ENCODE results near the gene TM4SF20. TPM values are rescaled to one million over a fixed set of nuclear protein-coding genes. Genes with fewer than 3 reads are reported as not detected.

The TM4SF20 gene
- total RNA-seq, 1 experiment from 2014 or later = not detected

GRCh38 chr2:227414846-227415245, 35.7 kb upstream of the TM4SF20 start:
- no peak overlapping the region for H3K4me3 ChIP-seq (ENCODE audit: low read depth, low read length, poor library complexity, severe bottlenecking)
- peak overlapping the region; percentile 65 for H3K27ac ChIP-seq (ENCODE audit: low read depth, low read length, poor library complexity, severe bottlenecking)
- H3K4me1 ChIP-seq (ENCODE audit: insufficient read depth, low read length, poor library complexity, severe bottlenecking) = peaks cover 42% of the 10 kb centered on the region
- no peak for DNase-seq (ENCODE audit: low spot score)
- H3K36me3 ChIP-seq (ENCODE audit: insufficient read depth, low read length, poor library complexity, severe bottlenecking) = no peaks in the 10 kb centered on the region
- no peak for TF ChIP-seq EZH2 (IDR thresholded peaks at IDR 0.05; ENCODE audit: borderline replicate concordance, low read depth, low read length, poor library complexity, severe bottlenecking)
- TF ChIP-seq CTCF (conservative IDR thresholded peaks at IDR 0.05; ENCODE audit: low read depth, low read length) = no peak
- H3K27me3 ChIP-seq (replicated peaks; ENCODE audit: insufficient read depth, low read depth, low read length, poor library complexity) = no peaks in the 10 kb centered on the region
- intact Hi-C loops (cut with micrococcal nuclease; ENCODE audit: unreplicated experiment) = no loop called here
- TSS peak; percentile 90 for BruUV-seq (replicated peaks)
- POLR2A ChIA-PET (ENCODE audit: low non-redundant PET) = interaction anchor here (0.9 kb wide), 1 partner anchor 19 kb away, joined by 19 read pairs; no protein-coding TSS in a partner anchor
- H3K9me3 ChIP-seq (ENCODE audit: low read depth, low read length, poor library complexity, severe bottlenecking) = no peaks in the 10 kb centered on the region
- CTCF ChIA-PET = interaction anchor here (1.0 to 2.0 kb wide), 2 partner anchors 9 to 352 kb away, joined by 3 to 8 read pairs; no protein-coding TSS in a partner anchor

GRCh38 chr2:227413371-227413770, 34.3 kb upstream of the TM4SF20 start:
- POLR2A ChIA-PET (ENCODE audit: low non-redundant PET) = interaction anchor here (0.7 kb wide), 1 partner anchor 81 kb away, joined by 3 read pairs; no protein-coding TSS in a partner anchor

GRCh38 chr2:227412877-227413276, 33.8 kb upstream of the TM4SF20 start:
- no peak overlapping the region for H3K27ac ChIP-seq (ENCODE audit: low read depth, low read length, poor library complexity, severe bottlenecking)
- no peak overlapping the region for H3K4me3 ChIP-seq (ENCODE audit: low read depth, low read length, poor library complexity, severe bottlenecking)
- H3K9me3 ChIP-seq (ENCODE audit: low read depth, low read length, poor library complexity, severe bottlenecking) = no peaks in the 10 kb centered on the region
- H3K27me3 ChIP-seq (replicated peaks; ENCODE audit: insufficient read depth, low read depth, low read length, poor library complexity) = no peaks in the 10 kb centered on the region
- no TSS peak for BruUV-seq (replicated peaks)
- intact Hi-C loops (cut with micrococcal nuclease; ENCODE audit: unreplicated experiment) = no loop called here
- CTCF ChIA-PET = no interaction called here
- no peak for TF ChIP-seq EZH2 (IDR thresholded peaks at IDR 0.05; ENCODE audit: borderline replicate concordance, low read depth, low read length, poor library complexity, severe bottlenecking)
- no peak for TF ChIP-seq CTCF (conservative IDR thresholded peaks at IDR 0.05; ENCODE audit: low read depth, low read length)
- POLR2A ChIA-PET (ENCODE audit: low non-redundant PET) = interaction anchor here (0.7 kb wide), 1 partner anchor 82 kb away, joined by 3 read pairs; no protein-coding TSS in a partner anchor
- DNase-seq (ENCODE audit: low spot score) = no peak
- peaks cover 48% of the 10 kb centered on the region for H3K4me1 ChIP-seq (ENCODE audit: insufficient read depth, low read length, poor library complexity, severe bottlenecking)
- no peaks in the 10 kb centered on the region for H3K36me3 ChIP-seq (ENCODE audit: insufficient read depth, low read length, poor library complexity, severe bottlenecking)

More at GRCh38 chr2:227413371-227413770, 34.3 kb upstream of the TM4SF20 start:
- intact Hi-C loops (cut with micrococcal nuclease; ENCODE audit: unreplicated experiment) = no loop called here
- TF ChIP-seq EZH2 (IDR thresholded peaks at IDR 0.05; ENCODE audit: borderline replicate concordance, low read depth, low read length, poor library complexity, severe bottlenecking) (no peak), CTCF (conservative IDR thresholded peaks at IDR 0.05; ENCODE audit: low read depth, low read length) (no peak)
- CTCF ChIA-PET = no interaction called here
- Histone ChIP-seq H3K27ac (ENCODE audit: low read depth, low read length, poor library complexity, severe bottlenecking) (no peak overlapping the region), H3K36me3 (ENCODE audit: insufficient read depth, low read length, poor library complexity, severe bottlenecking) (no peaks in the 10 kb centered on the region), H3K27me3 (replicated peaks; ENCODE audit: insufficient read depth, low read depth, low read length, poor library complexity) (no peaks in the 10 kb centered on the region), H3K4me3 (ENCODE audit: low read depth, low read length, poor library complexity, severe bottlenecking) (no peak overlapping the region), H3K4me1 (ENCODE audit: insufficient read depth, low read length, poor library complexity, severe bottlenecking) (peaks cover 43% of the 10 kb centered on the region), H3K9me3 (ENCODE audit: low read depth, low read length, poor library complexity, severe bottlenecking) (no peaks in the 10 kb centered on the region)
- DNase-seq (ENCODE audit: low spot score) = no peak
- no TSS peak for BruUV-seq (replicated peaks)

Measured in A673 (cell line).